Measurements from ENCODE around the gene CELF1. TPM values are rescaled to one million over a fixed set of nuclear protein-coding genes. Genes with fewer than 3 reads are reported as not detected.

The CELF1 gene
- total RNA-seq, 1 experiment from 2014 or later: 62.5 TPM

- no peak for DNase-seq (ENCODE audit: low read depth)
Observed at GRCh38 chr11:47447906-47448305, 105.0 kb downstream of the CELF1 start.

GRCh38 chr11:47446833-47447232 lies 106.1 kb downstream of the CELF1 start:
- no peak for DNase-seq (ENCODE audit: low read depth)

- no peak for DNase-seq (ENCODE audit: low read depth)
Observed at GRCh38 chr11:47445840-47446239, 107.1 kb downstream of the CELF1 start.

- DNase-seq (ENCODE audit: low read depth): no peak
Observed at GRCh38 chr11:47443817-47444216, 109.1 kb downstream of the CELF1 start.

- DNase-seq (ENCODE audit: low read depth): no peak
Observed at GRCh38 chr11:47443028-47443700, 109.8 kb downstream of the CELF1 start.

- DNase-seq (ENCODE audit: low read depth): no peak
Observed at GRCh38 chr11:47442514-47442913, 110.4 kb downstream of the CELF1 start.

GRCh38 chr11:47441421-47441820 lies 111.5 kb downstream of the CELF1 start:
- no peak for DNase-seq (ENCODE audit: low read depth)

- DNase-seq (ENCODE audit: low read depth): no peak
Observed at GRCh38 chr11:47440054-47440476, 112.9 kb downstream of the CELF1 start.

- no peak for DNase-seq (ENCODE audit: low read depth)
Observed at GRCh38 chr11:47438721-47439120, 114.2 kb downstream of the CELF1 start.

GRCh38 chr11:47437746-47438418 lies 115.0 kb downstream of the CELF1 start:
- DNase-seq (ENCODE audit: low read depth): no peak

- DNase-seq (ENCODE audit: low read depth): no peak
Observed at GRCh38 chr11:47437218-47437745, 115.7 kb downstream of the CELF1 start.

GRCh38 chr11:47436726-47437125 lies 116.2 kb downstream of the CELF1 start:
- no peak for DNase-seq (ENCODE audit: low read depth)

GRCh38 chr11:47435687-47436086 lies 117.2 kb downstream of the CELF1 start:
- DNase-seq (ENCODE audit: low read depth): no peak

GRCh38 chr11:47434011-47434786 lies 118.7 kb downstream of the CELF1 start:
- no peak for DNase-seq (ENCODE audit: low read depth)

- no peak for DNase-seq (ENCODE audit: low read depth)
Observed at GRCh38 chr11:47433157-47433556, 119.8 kb downstream of the CELF1 start.

- no peak for DNase-seq (ENCODE audit: low read depth)
Observed at GRCh38 chr11:47431356-47432083, 121.4 kb downstream of the CELF1 start.

- no peak for DNase-seq (ENCODE audit: low read depth)
Observed at GRCh38 chr11:47430524-47430923, 122.4 kb downstream of the CELF1 start.

GRCh38 chr11:47426062-47426956 lies 126.6 kb downstream of the CELF1 start, which contains the start of gene PSMC3:
Gene PSMC3 (minus strand): TSS chr11:47426439. CDS start chr11:47426279, 160 bp downstream.
- DNase-seq (ENCODE audit: low read depth): peak; percentile 97

- no peak for DNase-seq (ENCODE audit: low read depth)
Observed at GRCh38 chr11:47425611-47426010, 127.3 kb downstream of the CELF1 start.

- DNase-seq (ENCODE audit: low read depth): no peak
Observed at GRCh38 chr11:47418454-47419259, 134.3 kb downstream of the CELF1 start.

Measured in Daoy (cell line).